PC-9 (cell line): ENCODE measurements around the gene AGTPBP1. TPM values are rescaled to one million over a fixed set of nuclear protein-coding genes. Genes with fewer than 3 reads are reported as not detected.

Source experiments
- BruUV-seq: library from RNA; stranded (reverse); fragments of 400-500 nt; replicated peaks from 2 replicates; lab custom pipeline; 2021; lab: Mats Ljungman, UMichigan
- CTCF ChIA-PET: fragments of 300-600 bp; sonication (Branson Sonifier 250); formaldehyde crosslinking; loops from one replicate; lab custom pipeline; 2022; ENCODE audit warnings: antibody characterized with exemption; lab: Charles Lee
- POLR2A ChIA-PET: fragments of 300-600 bp; sonication (Branson Sonifier 250); formaldehyde crosslinking; loops from one replicate; lab custom pipeline; 2022; ENCODE audit warnings: antibody characterized with exemption; ENCODE audit not compliant: unreplicated experiment; lab: Charles Lee
- DNase-seq, 2 experiments: peaks; one replicate each; pipeline versions ENCODE4 v3.0.0 to v3.0.0-alpha.2; 2015 to 2022; ENCODE audit warnings: mixed read lengths in 1 of 2
- H2AFZ ChIP-seq: fragments of 200-600 bp; sonication (generic); 2 replicates; pipeline ENCODE4 v1.8.1; 2017; ENCODE audit warnings: antibody characterized with exemption
- H3F3A ChIP-seq: fragments of 200-600 bp; sonication (generic); 2 replicates; pipeline ENCODE4 v1.8.1; 2017; ENCODE audit warnings: antibody characterized with exemption, mild to moderate bottlenecking, low read depth; ENCODE audit not compliant: insufficient read depth
- H3K27ac ChIP-seq: fragments of 200-600 bp; sonication (generic); 2 replicates; pipeline ENCODE4 v1.6.1; 2016; ENCODE audit warnings: mixed run types
- H3K27me3 ChIP-seq: fragments of 200-600 bp; sonication (generic); 2 replicates; pipeline ENCODE4 v1.6.1; 2016; ENCODE audit warnings: low read depth, mixed run types; ENCODE audit not compliant: insufficient read depth
- H3K36me3 ChIP-seq: fragments of 200-600 bp; sonication (generic); 2 replicates; pipeline ENCODE4 v1.6.1; 2016; ENCODE audit warnings: low read depth, mixed run types
- H3K4me1 ChIP-seq: fragments of 200-600 bp; sonication (generic); replicated peaks from 2 replicates; pipeline ENCODE4 v1.6.1; 2016; ENCODE audit warnings: mixed run types; ENCODE audit not compliant: insufficient read depth
- H3K4me2 ChIP-seq: fragments of 200-600 bp; sonication (generic); 2 replicates; pipeline ENCODE4 v1.6.1; 2017; ENCODE audit warnings: mixed run types
- H3K4me3 ChIP-seq: fragments of 200-600 bp; sonication (generic); 2 replicates; pipeline ENCODE4 v1.6.1; 2016; ENCODE audit warnings: mixed run types
- H3K79me2 ChIP-seq: fragments of 200-600 bp; sonication (generic); 2 replicates; pipeline ENCODE4 v1.6.1; 2017; ENCODE audit warnings: low read depth, mixed run types
- H3K9me2 ChIP-seq: fragments of 200-600 bp; sonication (generic); 2 replicates; pipeline ENCODE4 v1.8.1; 2017; ENCODE audit warnings: mild to moderate bottlenecking; ENCODE audit not compliant: insufficient read depth
- H3K9me3 ChIP-seq: fragments of 200-600 bp; sonication (generic); 2 replicates; pipeline ENCODE4 v1.8.1; 2016; ENCODE audit warnings: low read depth; ENCODE audit not compliant: insufficient read depth
- H4K20me1 ChIP-seq: fragments of 200-600 bp; sonication (generic); 2 replicates; pipeline ENCODE4 v1.8.1; 2017; ENCODE audit not compliant: insufficient read depth
- EZH2 ChIP-seq: fragments of 200-600 bp; sonication (generic); IDR thresholded peaks from 2 replicates; pipeline ENCODE4 v1.8.0; 2017; ENCODE audit warnings: antibody characterized with exemption, low read depth
- intact Hi-C: fragments of 100-400 bp; cut with micrococcal nuclease; formaldehyde crosslinking; loops from one replicate; pipeline ENCODE4 v1.10.0; 2022; ENCODE audit not compliant: unreplicated experiment
- total RNA-seq: library from RNA; stranded (reverse); gene quantifications from 2 replicates; pipeline ENCODE4 v1.2.3, GENCODE V29; 2021
- TF ChIP-seq, protein P1 (sequence below): fragments of 200-600 bp; sonication (generic); conservative IDR thresholded peaks from 2 replicates; pipeline ENCODE4 v1.6.1; 2017; ENCODE audit warnings: mixed run types, antibody characterized with exemption, mild to moderate bottlenecking, moderate library complexity

The AGTPBP1 gene
- total RNA-seq, 1 experiment from 2014 or later, result 19.8 TPM

DNA sequence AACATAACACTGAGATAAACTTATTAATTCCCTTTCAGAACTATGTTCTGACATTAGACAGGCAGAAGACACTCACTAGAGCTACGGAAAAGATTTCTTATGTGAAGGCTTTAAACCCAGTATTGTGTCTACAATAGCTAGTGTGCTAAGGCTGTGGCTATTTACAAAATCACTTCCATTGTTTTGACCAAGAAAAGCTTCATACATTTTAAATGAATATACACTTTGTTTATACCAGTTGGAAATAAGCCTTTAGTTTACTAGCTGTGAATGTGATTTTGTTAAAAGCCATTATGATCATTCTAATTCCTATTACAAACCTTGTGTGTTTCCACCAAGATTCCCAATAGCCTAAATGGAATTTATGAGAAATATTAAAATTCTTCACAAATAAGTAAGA is 83.0 kb downstream of the AGTPBP1 start:
- H3K27me3 ChIP-seq, result no peaks in the 10 kb centered on the region
- no peaks in the 10 kb centered on the region for H3K79me2 ChIP-seq
- no peaks in the 10 kb centered on the region for H3K9me2 ChIP-seq
- no peaks in the 10 kb centered on the region for H3K9me3 ChIP-seq
- H2AFZ ChIP-seq, result no peak overlapping the region
- intact Hi-C loops, result no loop called here
- no peak for DNase-seq
- BruUV-seq, result no TSS peak
- no peak overlapping the region for H3K4me3 ChIP-seq
- CTCF ChIA-PET, result no interaction called here
- no peak overlapping the region for H3K27ac ChIP-seq
- no peaks in the 10 kb centered on the region for H3F3A ChIP-seq
- POLR2A ChIA-PET, result interaction anchor here (0.5 kb wide), 1 partner anchor 85 kb away, joined by 3 read pairs; no protein-coding TSS in a partner anchor
- no peaks in the 10 kb centered on the region for H3K36me3 ChIP-seq
- TF ChIP-seq, protein P1, sequence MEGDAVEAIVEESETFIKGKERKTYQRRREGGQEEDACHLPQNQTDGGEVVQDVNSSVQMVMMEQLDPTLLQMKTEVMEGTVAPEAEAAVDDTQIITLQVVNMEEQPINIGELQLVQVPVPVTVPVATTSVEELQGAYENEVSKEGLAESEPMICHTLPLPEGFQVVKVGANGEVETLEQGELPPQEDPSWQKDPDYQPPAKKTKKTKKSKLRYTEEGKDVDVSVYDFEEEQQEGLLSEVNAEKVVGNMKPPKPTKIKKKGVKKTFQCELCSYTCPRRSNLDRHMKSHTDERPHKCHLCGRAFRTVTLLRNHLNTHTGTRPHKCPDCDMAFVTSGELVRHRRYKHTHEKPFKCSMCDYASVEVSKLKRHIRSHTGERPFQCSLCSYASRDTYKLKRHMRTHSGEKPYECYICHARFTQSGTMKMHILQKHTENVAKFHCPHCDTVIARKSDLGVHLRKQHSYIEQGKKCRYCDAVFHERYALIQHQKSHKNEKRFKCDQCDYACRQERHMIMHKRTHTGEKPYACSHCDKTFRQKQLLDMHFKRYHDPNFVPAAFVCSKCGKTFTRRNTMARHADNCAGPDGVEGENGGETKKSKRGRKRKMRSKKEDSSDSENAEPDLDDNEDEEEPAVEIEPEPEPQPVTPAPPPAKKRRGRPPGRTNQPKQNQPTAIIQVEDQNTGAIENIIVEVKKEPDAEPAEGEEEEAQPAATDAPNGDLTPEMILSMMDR, result no peak
- H3K4me1 ChIP-seq, result no peaks in the 10 kb centered on the region
- no peak overlapping the region for H3K4me2 ChIP-seq
- H4K20me1 ChIP-seq, result no peaks in the 10 kb centered on the region

GRCh38 chr9:85653153-85653552 is 88.6 kb downstream of the AGTPBP1 start:
- no peaks in the 10 kb centered on the region for H3K79me2 ChIP-seq
- no TSS peak for BruUV-seq
- H3K4me2 ChIP-seq, result no peak overlapping the region
- no peak for DNase-seq
- TF ChIP-seq, protein P1, result no peak
- no peaks in the 10 kb centered on the region for H3K36me3 ChIP-seq
- ChIA-PET CTCF (no interaction called here), POLR2A (no interaction called here)
- no peaks in the 10 kb centered on the region for H4K20me1 ChIP-seq
- intact Hi-C loops, result no loop called here
- no peak overlapping the region for H3K4me3 ChIP-seq
- no peaks in the 10 kb centered on the region for H3K27me3 ChIP-seq
- H3K9me3 ChIP-seq, result no peaks in the 10 kb centered on the region
- H3K9me2 ChIP-seq, result no peaks in the 10 kb centered on the region
- no peak overlapping the region for H3K27ac ChIP-seq
- no peaks in the 10 kb centered on the region for H3K4me1 ChIP-seq
- H2AFZ ChIP-seq, result no peak overlapping the region
- no peaks in the 10 kb centered on the region for H3F3A ChIP-seq

- no peaks in the 10 kb centered on the region; the same call in 1 of the 2 replicates for H3K9me2 ChIP-seq
- H3K27me3 ChIP-seq, result no peaks in the 10 kb centered on the region
- ChIA-PET POLR2A (no interaction called here), CTCF (no interaction called here)
- no TSS peak for BruUV-seq
- H3K4me3 ChIP-seq, result no peak overlapping the region
- no peaks in the 10 kb centered on the region for H3F3A ChIP-seq
- H3K36me3 ChIP-seq, result no peaks in the 10 kb centered on the region
- TF ChIP-seq EZH2, result no peak
- intact Hi-C loops, result no loop called here
- no peak overlapping the region for H3K4me2 ChIP-seq
- DNase-seq, result no peak
- no peaks in the 10 kb centered on the region for H3K79me2 ChIP-seq
- H3K4me1 ChIP-seq, result no peaks in the 10 kb centered on the region
- no peak overlapping the region for H3K27ac ChIP-seq
- H2AFZ ChIP-seq, result no peak overlapping the region
- H4K20me1 ChIP-seq, result no peaks in the 10 kb centered on the region
- H3K9me3 ChIP-seq, result no peaks in the 10 kb centered on the region
Observed at GRCh38 chr9:85647571-85647970, 94.2 kb downstream of the AGTPBP1 start.
